H1 (cell line): ENCODE results near the gene RIMBP2. TPM values are rescaled to one million over a fixed set of nuclear protein-coding genes. Genes with fewer than 3 reads are reported as not detected.

ENCODE experiments used
- CTCF ChIA-PET: fragments of 300-600 bp; sonication (Branson Sonifier 250); formaldehyde crosslinking; loops from one replicate; lab custom pipeline; 2021; ENCODE audit not compliant: partially characterized antibody; lab: Charles Lee
- POLR2A ChIA-PET: fragments of 300-600 bp; sonication (Branson Sonifier 250); formaldehyde crosslinking; loops from one replicate; lab custom pipeline; 2021; ENCODE audit warnings: inconsistent platforms; ENCODE audit not compliant: partially characterized antibody; lab: Charles Lee
- DNase-seq, 2 experiments: peaks; one replicate each; pipeline versions ENCODE4 v3.0.0 to v3.0.0-alpha.2; 2010 to 2022; ENCODE audit warnings: low spot score in 2 of 2, low read depth in 1 of 2, mixed read lengths in 1 of 2
- FAIRE-seq: peaks from 2 replicates; lab custom pipeline; 2011; peaks lifted over from hg19 to GRCh38; lab: Jason Lieb, UNC
- H2AFZ ChIP-seq: 2 replicates; pipeline ENCODE4 v1.8.1; 2012; ENCODE audit warnings: low read length, inconsistent platforms
- H2AK5ac ChIP-seq: 2 replicates; pipeline ENCODE4 v1.6.1; 2013; ENCODE audit warnings: low read depth, low read length
- H2BK120ac ChIP-seq: replicated peaks from 2 replicates; pipeline ENCODE3; 2013; ENCODE audit warnings: low read depth, low read length, inconsistent platforms
- H2BK12ac ChIP-seq: 2 replicates; pipeline ENCODE4 v1.6.1; 2013; ENCODE audit warnings: low read depth, low read length
- H2BK15ac ChIP-seq: 2 replicates; pipeline ENCODE4 v1.6.1; 2013; ENCODE audit warnings: low read length
- H2BK20ac ChIP-seq: 2 replicates; pipeline ENCODE4 v1.6.1; 2013; ENCODE audit warnings: low read length
- H2BK5ac ChIP-seq: 2 replicates; pipeline ENCODE4 v1.6.1; 2013; ENCODE audit warnings: low read depth, low read length
- H3K14ac ChIP-seq: 2 replicates; pipeline ENCODE4 v1.6.1; 2013; ENCODE audit warnings: inconsistent platforms; ENCODE audit not compliant: insufficient read length
- H3K18ac ChIP-seq: 2 replicates; pipeline ENCODE4 v1.6.1; 2013; ENCODE audit warnings: low read length; ENCODE audit errors: extremely low read depth
- H3K23ac ChIP-seq: 2 replicates; pipeline ENCODE4 v1.6.1; 2013; ENCODE audit warnings: inconsistent platforms; ENCODE audit not compliant: insufficient read length
- H3K23me2 ChIP-seq: 2 replicates; pipeline ENCODE4 v1.6.1; 2013; ENCODE audit warnings: low read depth, low read length
- H3K27ac ChIP-seq: 2 replicates; pipeline ENCODE4 v1.6.1; 2011; ENCODE audit warnings: low read depth, low read length, inconsistent platforms
- H3K27me3 ChIP-seq, 4 experiments: replicated peaks in 1 of 4; 1 replicate in 1 of 4; 2 replicates in 3 of 4; pipeline versions ENCODE4 v1.6.1 to v1.8.1; 2011 to 2013; ENCODE audit warnings: low read length in 3 of 4, mild to moderate bottlenecking in 3 of 4, inconsistent platforms in 2 of 4, mixed read lengths in 2 of 4, moderate library complexity in 1 of 4; ENCODE audit not compliant: control insufficient read depth in 3 of 4, insufficient read depth in 3 of 4; ENCODE audit errors: extremely low read depth in 1 of 4
- H3K36me3 ChIP-seq, 4 experiments: 2 replicates each; pipeline versions ENCODE4 v1.6.1 to v1.8.1; 2011 to 2013; ENCODE audit warnings: mild to moderate bottlenecking in 4 of 4, low read length in 3 of 4, moderate library complexity in 2 of 4, control low read depth in 1 of 4, inconsistent platforms in 1 of 4; ENCODE audit not compliant: insufficient read depth in 4 of 4, control insufficient read depth in 2 of 4
- H3K4ac ChIP-seq: replicated peaks from 2 replicates; pipeline ENCODE3; 2013; ENCODE audit warnings: low read length, low read depth, mixed read lengths, inconsistent platforms; ENCODE audit not compliant: insufficient read length
- H3K4me1 ChIP-seq, 4 experiments: replicated peaks in 1 of 4; 1 replicate in 1 of 4; 2 replicates in 3 of 4; pipeline versions ENCODE4 v1.6.1 to v1.8.1; 2011 to 2013; ENCODE audit warnings: low read length in 3 of 4, inconsistent platforms in 2 of 4, mixed read lengths in 1 of 4; ENCODE audit not compliant: insufficient read depth in 4 of 4, control insufficient read depth in 3 of 4
- H3K4me2 ChIP-seq, 2 experiments: 2 replicates each; pipeline versions ENCODE4 v1.6.1 to v1.8.1; 2011 to 2013; ENCODE audit warnings: low read depth in 2 of 2, low read length in 2 of 2, control low read depth in 1 of 2, inconsistent platforms in 1 of 2, mild to moderate bottlenecking in 1 of 2; ENCODE audit not compliant: insufficient read depth in 1 of 2
- H3K4me3 ChIP-seq, 4 experiments: fragments of 200-600, 300-600 bp in 1 of 4; sonication (generic), shearing (Covaris generic), sonication (Bioruptor Twin) in 1 of 4; 2 replicates each; pipeline versions ENCODE4 v1.5.1 to v1.8.1; 2011 to 2016; ENCODE audit warnings: low read length in 4 of 4, low read depth in 3 of 4, control low read depth in 2 of 4, inconsistent platforms in 2 of 4, mild to moderate bottlenecking in 2 of 4, mixed read lengths in 1 of 4, moderate library complexity in 1 of 4; ENCODE audit not compliant: insufficient read depth in 2 of 4; ENCODE audit errors: extremely low read depth in 1 of 4
- H3K56ac ChIP-seq: replicated peaks from 2 replicates; pipeline ENCODE3; 2013; ENCODE audit warnings: low read depth, mild to moderate bottlenecking, mixed read lengths, low read length, inconsistent platforms; ENCODE audit not compliant: insufficient read length
- H3K79me1 ChIP-seq: 2 replicates; pipeline ENCODE4 v1.6.1; 2013; ENCODE audit warnings: low read depth, low read length, control low read depth
- H3K79me2 ChIP-seq, 2 experiments: 2 replicates each; pipeline versions ENCODE4 v1.6.1 to v1.8.1; 2012 to 2013; ENCODE audit warnings: low read length in 2 of 2, mild to moderate bottlenecking in 2 of 2, inconsistent platforms in 1 of 2; ENCODE audit not compliant: insufficient read depth in 2 of 2, control insufficient read depth in 1 of 2
- H3K9ac ChIP-seq, 4 experiments: replicated peaks in 1 of 4; 1 replicate in 1 of 4; 2 replicates in 3 of 4; pipeline versions ENCODE4 v1.6.1 to v1.8.1; 2011 to 2013; ENCODE audit warnings: low read depth in 3 of 4, low read length in 3 of 4, control low read depth in 2 of 4, mild to moderate bottlenecking in 2 of 4, moderate library complexity in 2 of 4, inconsistent platforms in 1 of 4; ENCODE audit errors: extremely low read depth in 1 of 4
- H3K9me3 ChIP-seq, 2 experiments: 2 replicates each; pipeline versions ENCODE4 v1.6.1 to v1.8.1; 2012 to 2013; ENCODE audit warnings: mild to moderate bottlenecking in 2 of 2, moderate library complexity in 2 of 2, control low read depth in 1 of 2, inconsistent platforms in 1 of 2, low read depth in 1 of 2, low read length in 1 of 2, mixed read lengths in 1 of 2; ENCODE audit not compliant: insufficient read depth in 2 of 2
- H4K20me1 ChIP-seq, 2 experiments: replicated peaks in 1 of 2; 2 replicates each; pipeline versions ENCODE3 to v1.8.1; 2011 to 2013; ENCODE audit warnings: inconsistent platforms in 2 of 2, low read length in 2 of 2, mild to moderate bottlenecking in 1 of 2; ENCODE audit not compliant: insufficient read depth in 2 of 2, control insufficient read depth in 1 of 2
- H4K5ac ChIP-seq: 2 replicates; pipeline ENCODE4 v1.6.1; 2013; ENCODE audit warnings: low read length, low read depth, mixed read lengths, inconsistent platforms; ENCODE audit not compliant: insufficient read length
- H4K8ac ChIP-seq: 2 replicates; pipeline ENCODE4 v1.8.0; 2013; ENCODE audit warnings: mild to moderate bottlenecking, moderate library complexity, low read length, inconsistent platforms; ENCODE audit not compliant: insufficient read depth; ENCODE audit errors: extremely low read depth
- H4K91ac ChIP-seq: replicated peaks from 2 replicates; pipeline ENCODE3; 2013; ENCODE audit warnings: low read length, mixed read lengths, inconsistent platforms; ENCODE audit not compliant: insufficient read length
- WGBS, 2 experiments: shearing (Covaris generic) in 1 of 2; methylation state at CpG; one replicate each; pipeline versions ENCODE4 v1.1.6 to v1.1.7; 2013 to 2015; ENCODE audit warnings: low lambda C conversion rate in 2 of 2, mixed read lengths in 2 of 2, inconsistent platforms in 1 of 2, low coverage in 1 of 2, missing lambda C conversion rate in 1 of 2; ENCODE audit not compliant: insufficient replicate concordance in 2 of 2, insufficient coverage in 1 of 2, insufficient read length in 1 of 2; ENCODE audit errors: extremely low coverage in 1 of 2, missing lambda C conversion rate in 1 of 2; 5-methylcytosine and 5-hydroxymethylcytosine counted together
- polyA plus RNA-seq, 7 experiments: library from polyadenylated mRNA; depleted of rRNA in 3 of 7; stranded (reverse) in 5 of 7; unstranded in 2 of 7; fragments of >200 nt in 5 of 7; fragments of 200-250 nt in 2 of 7; gene quantifications; 1 replicate in 5 of 7; 2 replicates in 1 of 7; 4 replicates in 1 of 7; pipeline versions ENCODE4 v1.2.1 to v1.2.3, GENCODE V29; 2011 to 2013; ENCODE audit warnings: missing spikeins in 2 of 7, mixed read lengths in 2 of 7
- total RNA-seq: library from RNA; stranded (reverse); fragmentation: NEBNext Ultra II Directional; extraction: Animal tissue kit (Norgen Biotek cat#: 25700); gene quantifications from 2 replicates; pipeline ENCODE4 v1.2.1, GENCODE V29; 2021
- TF ChIP-seq, protein P1 (sequence below): IDR thresholded peaks from 2 replicates; pipeline ENCODE4 v1.6.1; 2011; ENCODE audit warnings: low read depth, mild to moderate bottlenecking, low read length; ENCODE audit not compliant: insufficient read depth

RIMBP2 gene
- total and polyA plus RNA-seq, 2 of the 8 experiments (the other 6 are each of a cell fraction or from before 2014, with no cell fraction given), result 0.18 to 0.65 TPM

DNA sequence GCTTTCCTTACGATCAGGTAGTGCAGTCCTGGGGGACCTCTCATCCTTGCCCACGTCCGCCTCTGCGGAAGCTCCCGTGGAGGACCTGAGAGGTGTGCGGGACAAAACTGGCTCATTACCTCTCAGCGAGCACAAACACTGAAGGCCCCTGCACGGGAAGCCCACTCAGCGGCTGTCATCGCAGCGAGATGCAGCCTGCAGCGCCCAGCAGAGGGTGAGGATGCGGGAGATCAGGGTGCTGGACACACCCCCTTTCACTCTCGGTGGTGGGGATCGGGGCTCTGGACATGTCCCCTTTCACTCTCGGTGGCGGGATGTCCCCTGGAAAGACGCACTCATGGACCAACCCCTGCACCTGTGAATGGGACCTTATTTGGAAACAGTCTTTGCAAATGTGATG, 266.8 kb downstream of the RIMBP2 start:
- FAIRE-seq, result no peak
- H3K23ac ChIP-seq, result no peak overlapping the region

More for the DNA sequence above, 266.8 kb downstream of the RIMBP2 start:
- Histone ChIP-seq H3K27me3 (no peaks in the 10 kb centered on the region), H3K56ac (no peak overlapping the region), H2BK120ac (no peak overlapping the region), H3K18ac (no peak overlapping the region), H3K4me2 (no peak overlapping the region), H3K9ac (no peak overlapping the region), H3K79me2 (no peaks in the 10 kb centered on the region), H3K9me3 (no peaks in the 10 kb centered on the region), H3K14ac (no peak overlapping the region), H2BK15ac (no peak overlapping the region), H2AFZ (no peak overlapping the region), H4K8ac (no peak overlapping the region), H3K79me1 (no peaks in the 10 kb centered on the region), H3K36me3 (no peaks in the 10 kb centered on the region), H3K27ac (no peak overlapping the region), H4K20me1 (no peaks in the 10 kb centered on the region), H3K23me2 (no peaks in the 10 kb centered on the region), H2BK12ac (no peak overlapping the region), H2AK5ac (no peak overlapping the region), H3K4me3 (no peak overlapping the region), H4K5ac (no peak overlapping the region), H4K91ac (no peak overlapping the region), H2BK5ac (no peak overlapping the region)
- CTCF ChIA-PET, result interaction anchor here (0.9 to 2.2 kb wide), 3 partner anchors 11 to 303 kb away, joined by 3 to 9 read pairs (median 4); no protein-coding TSS in a partner anchor
- no peak for DNase-seq
- POLR2A ChIA-PET, result no interaction called here
- WGBS, 2 experiments, result 88% methylated on average over 18 of the region's 18 CpGs; no CpG with 5 or more reads in 1 of the 2 experiments
- TF ChIP-seq, protein P1, sequence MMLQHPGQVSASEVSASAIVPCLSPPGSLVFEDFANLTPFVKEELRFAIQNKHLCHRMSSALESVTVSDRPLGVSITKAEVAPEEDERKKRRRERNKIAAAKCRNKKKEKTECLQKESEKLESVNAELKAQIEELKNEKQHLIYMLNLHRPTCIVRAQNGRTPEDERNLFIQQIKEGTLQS, result no peak
- TF ChIP-seq, all 59 proteins: peak for 0
- Histone ChIP-seq H3K4me1 (no peaks in the 10 kb centered on the region), H3K4ac (no peak overlapping the region), H2BK20ac (no peak overlapping the region)
